ENCODE data around the gene LNX2. TPM values are rescaled to one million over a fixed set of nuclear protein-coding genes. Genes with fewer than 3 reads are reported as not detected.

Gene LNX2
- total RNA-seq, 1 experiment from 2014 or later: 7.0 TPM

- DNase-seq (ENCODE audit: low spot score): no peak
Observed at GRCh38 chr13:27562457-27562856, 57.9 kb downstream of the LNX2 start.

- no peak for DNase-seq (ENCODE audit: low spot score)
Observed at GRCh38 chr13:27559719-27560118, 60.6 kb downstream of the LNX2 start.

- DNase-seq (ENCODE audit: low spot score): peak; percentile 23
Observed at GRCh38 chr13:27556109-27556508, 64.2 kb downstream of the LNX2 start.

DNA sequence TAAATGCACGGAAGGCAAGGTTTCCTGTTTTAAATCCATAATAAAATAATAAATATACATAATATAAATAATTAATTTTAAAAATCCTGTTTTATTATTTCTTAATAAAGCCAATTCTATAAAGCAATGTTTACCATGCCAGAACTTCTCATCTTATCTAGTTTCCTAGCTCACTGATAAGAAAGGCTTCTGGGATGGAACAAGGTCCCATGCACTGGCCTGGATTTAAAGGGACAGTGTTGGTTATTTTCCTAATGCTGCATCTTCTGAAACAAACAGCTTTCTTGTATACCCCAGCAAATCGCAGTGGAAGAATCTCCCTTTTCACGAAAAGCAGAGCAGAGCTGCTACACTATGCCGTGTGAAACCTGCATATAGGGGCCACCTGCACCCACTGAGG, 68.8 kb downstream of the LNX2 start:
- DNase-seq (ENCODE audit: low spot score): no peak

- DNase-seq (ENCODE audit: low spot score): no peak
Observed at GRCh38 chr13:27549406-27549981, 70.8 kb downstream of the LNX2 start.

GRCh38 chr13:27542220-27542619, 78.1 kb downstream of the LNX2 start:
- no peak for DNase-seq (ENCODE audit: low spot score)

DNA sequence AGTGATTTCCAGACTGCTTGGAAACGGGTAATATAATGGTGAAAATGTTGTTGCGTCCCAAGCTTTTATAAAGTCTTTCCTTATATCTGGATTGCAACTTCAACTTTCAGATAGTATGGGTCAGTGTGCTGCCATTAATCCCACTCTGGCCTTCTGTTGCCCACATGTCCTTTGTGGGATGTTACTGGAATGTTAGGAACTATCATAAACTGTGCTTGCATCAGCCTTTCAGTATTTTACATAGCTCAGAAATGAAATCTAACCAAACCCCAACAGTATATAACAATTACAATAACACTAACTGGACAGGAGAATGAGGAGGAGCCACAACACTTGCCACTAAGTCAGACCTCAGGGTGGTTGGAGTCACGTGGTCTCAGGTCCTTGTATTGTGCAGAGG, 78.9 kb downstream of the LNX2 start:
- DNase-seq (ENCODE audit: low spot score): no peak

DNA sequence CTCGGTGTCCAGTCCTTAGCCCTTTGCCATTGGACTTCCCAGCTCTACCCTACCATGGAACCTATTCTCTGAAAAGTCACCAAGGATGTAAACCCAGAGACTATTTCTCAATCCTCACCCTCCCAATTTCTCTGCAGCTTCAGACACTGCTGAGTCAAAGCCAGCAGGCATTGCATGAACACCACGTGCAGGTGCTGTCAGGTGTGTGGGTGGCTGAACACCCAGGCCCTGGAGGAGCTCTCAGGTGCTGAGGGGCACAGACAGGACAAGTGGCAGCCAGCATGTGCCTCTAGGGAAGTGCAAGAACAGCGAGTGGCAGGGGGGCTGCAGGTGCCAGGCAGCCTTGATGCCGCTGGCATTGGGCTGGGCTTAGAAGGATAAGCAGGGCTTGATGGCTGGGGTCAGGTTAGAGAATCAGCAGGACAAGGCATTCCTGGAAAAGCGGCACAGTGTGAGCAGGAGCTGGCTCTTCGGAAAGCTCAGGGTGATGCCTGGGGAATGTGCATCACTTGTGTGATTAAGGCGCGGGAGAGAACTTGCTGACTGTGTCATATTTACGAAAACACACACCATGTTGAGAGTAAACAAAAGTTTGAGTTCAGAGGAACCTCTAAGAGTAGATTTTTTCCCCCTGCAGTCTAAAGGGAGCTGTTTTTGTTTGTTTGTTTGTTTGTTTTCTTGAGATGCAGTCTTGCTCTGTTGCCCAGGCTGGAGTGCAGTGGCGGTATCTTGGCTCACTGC, 83.8 kb downstream of the LNX2 start:
- DNase-seq (ENCODE audit: low spot score): no peak

DNA sequence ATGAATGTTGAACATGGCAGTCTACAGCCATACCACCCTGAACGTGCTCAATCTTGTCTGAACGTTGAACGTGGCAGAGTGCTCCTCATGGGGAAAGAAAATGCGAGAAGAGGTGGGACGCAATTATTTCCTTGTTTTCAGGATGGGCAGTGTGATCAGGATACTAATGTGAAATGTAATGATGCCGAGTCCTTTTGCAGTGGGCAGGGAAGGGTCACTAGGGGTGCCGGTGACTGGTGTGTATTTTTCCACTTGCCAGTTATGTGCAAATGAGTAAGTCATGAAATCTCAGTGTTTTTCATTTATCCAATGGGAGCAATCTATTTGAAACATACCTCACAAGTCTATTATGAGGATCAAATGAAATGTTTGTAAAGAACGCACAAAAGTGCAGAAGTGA, 84.8 kb downstream of the LNX2 start:
- peak; percentile 12 for DNase-seq (ENCODE audit: low spot score)

- no peak for DNase-seq (ENCODE audit: low spot score)
Observed at GRCh38 chr13:27534981-27535380, 85.3 kb downstream of the LNX2 start.

GRCh38 chr13:27534108-27534980, 86.0 kb downstream of the LNX2 start:
- no peak for DNase-seq (ENCODE audit: low spot score)

- DNase-seq (ENCODE audit: low spot score): peak; percentile 67
Observed at GRCh38 chr13:27533155-27533643, 87.1 kb downstream of the LNX2 start.

DNA sequence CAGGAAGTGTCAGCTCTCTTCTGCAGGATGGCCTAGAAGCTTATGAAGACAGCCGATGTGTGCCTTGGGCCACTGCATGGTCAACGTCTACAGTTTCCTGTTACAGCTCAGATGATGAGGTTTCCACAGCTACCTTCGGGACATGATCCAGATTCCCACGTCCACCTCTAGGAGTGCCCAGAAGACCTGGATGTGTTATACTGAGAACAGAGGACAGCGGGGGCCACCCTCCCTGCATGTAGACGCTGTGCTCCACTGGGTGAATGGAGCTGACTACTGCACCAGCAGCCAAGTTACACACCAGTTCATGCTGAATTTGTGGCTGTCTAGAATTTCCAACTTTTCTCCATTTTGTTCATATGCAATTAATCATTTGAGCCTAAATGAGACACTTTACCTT, 91.4 kb downstream of the LNX2 start:
- no peak for DNase-seq (ENCODE audit: low spot score)

DNA sequence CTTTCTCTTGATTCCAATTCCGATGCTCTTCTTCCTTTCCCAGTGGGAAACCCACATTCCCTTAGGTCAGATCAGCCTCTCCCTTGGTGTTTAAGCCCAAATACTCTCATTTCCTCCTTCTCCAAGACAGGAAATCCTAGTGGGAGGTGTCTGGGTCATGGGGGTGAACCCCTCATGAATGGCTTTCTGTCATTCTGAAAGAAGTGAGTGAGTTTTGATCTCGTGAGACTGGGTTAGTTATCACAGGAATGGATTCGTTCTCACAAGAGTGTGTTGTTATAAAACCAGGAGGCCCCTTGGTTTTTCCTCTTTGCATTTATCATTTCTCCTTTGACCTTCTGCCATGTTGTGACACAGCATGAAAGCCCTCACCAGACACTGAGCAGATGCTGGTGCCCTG, 93.8 kb downstream of the LNX2 start:
- no peak for DNase-seq (ENCODE audit: low spot score)

- no peak for DNase-seq (ENCODE audit: low spot score)
Observed at GRCh38 chr13:27524981-27525975, 95.1 kb downstream of the LNX2 start.

DNA sequence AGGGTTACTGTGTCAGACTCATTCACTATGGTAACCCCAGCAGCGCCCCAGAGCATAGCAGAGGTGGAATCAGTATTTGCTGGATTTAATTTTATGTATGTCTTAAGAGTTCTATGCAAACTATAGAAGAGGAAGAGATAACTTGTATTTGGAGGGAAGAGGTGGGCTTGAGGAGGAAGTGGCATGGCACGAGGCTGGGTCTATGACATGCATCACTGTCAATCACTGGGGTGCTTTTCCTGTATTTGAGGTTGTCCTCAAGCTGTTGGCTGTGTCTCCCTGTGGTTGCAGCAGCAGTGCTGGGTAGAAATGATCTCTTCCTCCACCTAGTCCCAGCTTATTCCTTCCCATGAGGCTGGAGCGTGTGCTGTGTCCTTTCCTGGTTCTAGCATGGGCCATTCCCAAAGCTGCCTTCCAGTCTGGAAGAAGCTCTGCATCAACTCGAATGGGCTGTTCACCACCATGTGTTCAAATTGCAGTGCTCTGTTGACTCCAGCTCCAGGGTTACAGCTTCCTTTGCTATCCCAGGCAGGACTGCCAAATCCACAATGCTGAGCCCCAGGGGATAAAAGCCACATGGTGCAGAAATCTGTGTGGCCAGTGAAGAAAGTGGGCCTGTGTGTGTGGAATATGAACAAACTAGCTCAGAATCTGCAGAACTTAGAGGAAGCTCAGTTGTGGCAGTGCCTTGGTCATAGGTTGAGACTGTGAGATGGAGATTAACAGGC, 96.8 kb downstream of the LNX2 start:
- no peak for DNase-seq (ENCODE audit: low spot score)

DNA sequence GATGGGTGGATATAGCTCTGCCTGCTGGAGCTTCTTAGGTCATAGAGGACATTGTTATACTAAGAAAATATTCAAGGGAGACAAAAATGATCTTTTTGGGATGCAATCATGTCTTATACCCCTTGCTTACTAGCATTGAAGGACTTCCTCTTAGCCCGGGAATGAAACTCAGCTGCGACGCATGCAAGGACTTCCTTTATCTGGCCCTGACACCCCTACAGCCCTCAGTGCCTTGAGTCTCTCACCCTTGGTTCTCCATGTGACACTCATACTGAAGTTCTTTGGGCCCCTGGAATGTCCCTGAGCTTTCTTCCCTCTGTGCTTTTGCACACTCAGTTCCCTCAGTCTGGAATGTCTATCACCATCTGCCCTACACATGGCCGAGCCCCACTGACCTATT, 97.5 kb downstream of the LNX2 start:
- DNase-seq (ENCODE audit: low spot score): no peak

DNA sequence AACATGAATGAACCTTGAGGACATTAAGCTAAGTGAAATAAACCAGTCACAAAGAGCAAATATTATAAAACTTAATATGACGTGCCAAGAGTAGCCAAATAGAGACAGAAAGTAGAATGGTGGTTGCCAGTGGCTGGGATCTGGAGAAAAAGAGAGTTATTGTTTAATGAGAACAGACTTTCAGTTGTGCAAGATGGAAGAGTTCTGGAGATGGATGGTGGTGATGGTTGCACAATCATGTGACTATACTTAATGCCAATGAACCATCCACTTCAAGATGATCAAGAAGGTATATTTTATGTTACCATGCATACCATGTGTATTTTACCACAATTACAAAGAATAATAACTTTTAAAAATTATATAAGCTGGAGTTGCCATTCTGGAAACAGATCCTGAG, 104.2 kb downstream of the LNX2 start:
- no peak for DNase-seq (ENCODE audit: low spot score)

GRCh38 chr13:27510082-27510481, 110.2 kb downstream of the LNX2 start:
- no peak for DNase-seq (ENCODE audit: low spot score)

DNA sequence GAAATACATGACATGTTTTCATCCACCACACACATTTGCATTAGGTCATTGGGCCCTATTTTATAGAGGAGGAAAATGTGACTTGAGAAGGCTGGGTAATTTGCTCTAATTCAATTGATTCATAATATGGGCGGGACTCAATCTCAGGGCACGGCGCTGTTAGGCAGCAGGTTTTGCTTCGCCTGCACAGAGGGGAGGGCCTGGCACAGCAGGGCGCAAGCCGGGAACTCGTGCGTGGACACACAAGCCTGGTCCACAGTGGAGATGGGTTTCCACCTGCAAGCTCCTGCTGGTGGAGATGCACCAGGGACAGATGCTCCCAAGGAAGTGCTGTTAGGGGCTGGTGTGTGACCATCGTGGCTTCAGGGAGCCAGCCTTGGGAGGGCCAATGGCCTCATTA, 111.5 kb downstream of the LNX2 start:
- DNase-seq (ENCODE audit: low spot score): no peak

- DNase-seq (ENCODE audit: low spot score): no peak
Observed at GRCh38 chr13:27505792-27506191, 114.5 kb downstream of the LNX2 start.

Data from A172 (cell line).